ENCODE data around the gene LRRC8B. TPM values are rescaled to one million over a fixed set of nuclear protein-coding genes. Genes with fewer than 3 reads are reported as not detected.
A peak's percentile ranks its signal among the peaks of the same experiment; 100 is the strongest.

The LRRC8B gene
- total and polyA plus RNA-seq, 2 experiments from 2014 or later, result 0.32 to 0.54 TPM

DNA sequence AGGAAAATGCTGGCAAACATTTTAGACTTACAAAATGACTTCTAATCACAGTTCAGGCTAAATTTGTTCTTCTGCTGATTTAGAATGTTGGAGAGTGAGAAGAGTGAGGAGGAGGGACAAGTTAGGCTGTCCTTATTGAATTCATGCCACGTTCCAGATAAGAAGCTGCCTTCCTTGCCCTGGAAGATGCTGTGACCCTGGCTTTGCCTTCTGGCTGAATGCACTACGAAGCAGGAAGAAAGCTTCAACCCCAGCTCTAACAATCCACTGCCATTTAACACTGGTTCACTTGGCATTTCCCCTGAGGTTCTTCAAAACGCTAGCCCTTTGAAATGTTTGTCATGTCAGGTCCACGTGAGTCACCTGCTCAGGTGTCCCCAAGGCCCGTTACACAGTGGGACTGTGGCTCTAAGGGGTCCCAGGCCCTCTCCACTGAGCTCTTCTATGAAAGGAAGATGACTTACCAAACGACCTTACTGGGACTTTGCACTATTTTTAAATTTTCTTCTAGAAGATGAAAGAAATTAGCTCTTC lies 78.3 kb downstream of the LRRC8B start:
- no peaks in the 10 kb centered on the region for H3K79me2 ChIP-seq (ENCODE audit: insufficient read depth)
- 72 to 75% methylated on average over 6 of the region's 6 CpGs for WGBS, 2 experiments (ENCODE audit: low coverage in 1 of 2, low lambda C conversion rate in 2 of 2, missing lambda C conversion rate in 2 of 2)
- H3K4me2 ChIP-seq (ENCODE audit: unreplicated experiment), result no peak overlapping the region
- no peaks in the 10 kb centered on the region for H3K36me3 ChIP-seq (ENCODE audit: low read depth)
- no peaks in the 10 kb centered on the region for H3K9me2 ChIP-seq (ENCODE audit: insufficient read depth)
- in situ Hi-C loops (cut with MboI), result no loop called here
- H3K4me1 ChIP-seq (ENCODE audit: insufficient read depth), result peaks cover 40% of the 10 kb centered on the region
- H3K9me3 ChIP-seq (ENCODE audit: low read depth), result no peaks in the 10 kb centered on the region
- H4K20me1 ChIP-seq (ENCODE audit: insufficient read depth), result no peaks in the 10 kb centered on the region
- H3F3A ChIP-seq (ENCODE audit: insufficient read depth), result peaks cover 45% of the 10 kb centered on the region
- no peak overlapping the region for H3K9ac ChIP-seq
- H2AFZ ChIP-seq, result no peak overlapping the region
- TF ChIP-seq EZH2phosphoT487 (IDR thresholded peaks at IDR 0.05; ENCODE audit: insufficient read depth, low read depth), result no peak
- no peak for TF ChIP-seq EZH2 (IDR thresholded peaks at IDR 0.05; ENCODE audit: insufficient read depth, poor library complexity, severe bottlenecking)
- no peak overlapping the region for H3K27ac ChIP-seq
- no peak for DNase-seq
- H3K27me3 ChIP-seq (replicated peaks; ENCODE audit: insufficient read depth), result no peaks in the 10 kb centered on the region
- no peak overlapping the region for H3K4me3 ChIP-seq

DNA sequence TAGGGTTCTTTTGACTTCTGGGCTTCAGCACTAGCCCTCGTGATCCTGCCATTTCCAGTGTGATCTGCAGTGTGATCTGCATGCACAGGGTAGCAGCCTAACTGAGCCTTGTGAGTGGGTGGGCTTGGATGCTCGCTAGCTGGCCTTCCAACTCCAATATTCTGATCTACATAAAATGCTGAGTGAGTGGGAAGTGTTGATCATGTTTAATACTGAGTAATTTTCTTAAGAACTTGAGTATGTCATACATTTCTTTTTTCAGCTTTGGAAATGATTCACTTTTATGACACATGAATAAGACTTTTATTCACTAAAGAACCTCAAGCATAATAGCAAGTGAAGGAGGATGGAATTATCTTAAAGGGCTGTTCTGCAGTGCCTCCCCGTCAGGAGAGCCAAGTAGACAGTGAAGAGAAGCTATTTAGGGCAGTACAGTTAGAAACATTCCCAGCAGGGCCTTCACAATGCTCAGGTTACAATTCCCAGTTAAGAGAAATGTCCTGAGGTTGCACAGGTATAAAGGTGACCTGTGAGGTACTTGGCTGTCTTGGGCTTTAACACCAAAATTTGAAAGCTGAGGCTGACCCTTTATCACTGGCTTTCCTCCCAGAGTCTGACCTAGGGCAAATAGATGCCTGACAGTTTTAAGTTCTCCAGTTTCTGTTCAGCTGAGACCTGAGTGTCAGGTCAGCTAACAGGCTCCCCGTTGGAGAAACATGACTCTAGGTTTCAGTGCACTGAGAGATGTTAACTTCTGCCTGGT lies 79.2 kb downstream of the LRRC8B start:
- H3K9me2 ChIP-seq (ENCODE audit: insufficient read depth), result no peaks in the 10 kb centered on the region
- no peak overlapping the region for H3K4me3 ChIP-seq
- peaks cover 52% of the 10 kb centered on the region for H3F3A ChIP-seq (ENCODE audit: insufficient read depth)
- no peaks in the 10 kb centered on the region for H3K27me3 ChIP-seq (replicated peaks; ENCODE audit: insufficient read depth)
- no peak overlapping the region for H2AFZ ChIP-seq
- peak overlapping the region; percentile 27 for H3K4me2 ChIP-seq (ENCODE audit: unreplicated experiment)
- H3K4me1 ChIP-seq (ENCODE audit: insufficient read depth), result peaks cover 48% of the 10 kb centered on the region
- TF ChIP-seq EZH2phosphoT487 (IDR thresholded peaks at IDR 0.05; ENCODE audit: insufficient read depth, low read depth) (no peak), EZH2 (IDR thresholded peaks at IDR 0.05; ENCODE audit: insufficient read depth, poor library complexity, severe bottlenecking) (no peak)
- no peaks in the 10 kb centered on the region for H3K79me2 ChIP-seq (ENCODE audit: insufficient read depth)
- H3K27ac ChIP-seq, result peak overlapping the region; percentile 16
- H3K9ac ChIP-seq, result no peak overlapping the region
- no peaks in the 10 kb centered on the region for H4K20me1 ChIP-seq (ENCODE audit: insufficient read depth)
- H3K36me3 ChIP-seq (ENCODE audit: low read depth), result no peaks in the 10 kb centered on the region
- no peaks in the 10 kb centered on the region for H3K9me3 ChIP-seq (ENCODE audit: low read depth)
- 23 to 30% methylated on average over 4 of the region's 4 CpGs for WGBS, 2 experiments (ENCODE audit: low coverage in 1 of 2, low lambda C conversion rate in 2 of 2, missing lambda C conversion rate in 2 of 2)
- in situ Hi-C loops (cut with MboI), result no loop called here
- DNase-seq, result peak; percentile 77

DNA sequence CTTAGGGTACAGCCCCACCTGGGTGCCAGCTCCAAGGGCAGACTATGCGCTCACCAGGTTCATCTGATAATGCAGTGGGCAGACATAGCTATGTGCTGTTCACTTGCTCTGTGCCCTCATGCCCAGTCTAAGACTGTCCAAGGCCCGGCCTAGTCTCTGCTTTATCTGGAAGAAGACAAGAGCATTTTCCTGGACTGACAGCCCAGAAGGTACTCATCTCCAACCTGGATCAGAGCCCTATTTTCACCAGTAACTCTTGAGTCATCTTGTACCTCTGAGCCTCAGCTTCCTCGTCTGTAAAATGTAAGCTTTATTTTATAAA lies 79.7 kb downstream of the LRRC8B start:
- H3K36me3 ChIP-seq (ENCODE audit: low read depth), result no peaks in the 10 kb centered on the region
- no peak overlapping the region for H2AFZ ChIP-seq
- 35 to 43% methylated on average over 3 of the region's 3 CpGs for WGBS, 2 experiments (ENCODE audit: low coverage in 1 of 2, low lambda C conversion rate in 2 of 2, missing lambda C conversion rate in 2 of 2)
- peaks cover 56% of the 10 kb centered on the region for H3F3A ChIP-seq (ENCODE audit: insufficient read depth)
- in situ Hi-C loops (cut with MboI), result no loop called here
- H3K4me3 ChIP-seq, result no peak overlapping the region
- no peaks in the 10 kb centered on the region for H3K27me3 ChIP-seq (replicated peaks; ENCODE audit: insufficient read depth)
- H3K9me2 ChIP-seq (ENCODE audit: insufficient read depth), result no peaks in the 10 kb centered on the region
- no peaks in the 10 kb centered on the region for H3K79me2 ChIP-seq (ENCODE audit: insufficient read depth)
- peaks cover 53% of the 10 kb centered on the region for H3K4me1 ChIP-seq (ENCODE audit: insufficient read depth)
- H3K27ac ChIP-seq, result peak overlapping the region; percentile 16; the same call in 1 of the 2 replicates
- TF ChIP-seq EZH2phosphoT487 (IDR thresholded peaks at IDR 0.05; ENCODE audit: insufficient read depth, low read depth) (no peak), EZH2 (IDR thresholded peaks at IDR 0.05; ENCODE audit: insufficient read depth, poor library complexity, severe bottlenecking) (no peak)
- H3K4me2 ChIP-seq (ENCODE audit: unreplicated experiment), result no peak overlapping the region
- no peaks in the 10 kb centered on the region for H4K20me1 ChIP-seq (ENCODE audit: insufficient read depth)
- H3K9me3 ChIP-seq (ENCODE audit: low read depth), result no peaks in the 10 kb centered on the region
- peak; percentile 57 for DNase-seq
- no peak overlapping the region for H3K9ac ChIP-seq

DNA sequence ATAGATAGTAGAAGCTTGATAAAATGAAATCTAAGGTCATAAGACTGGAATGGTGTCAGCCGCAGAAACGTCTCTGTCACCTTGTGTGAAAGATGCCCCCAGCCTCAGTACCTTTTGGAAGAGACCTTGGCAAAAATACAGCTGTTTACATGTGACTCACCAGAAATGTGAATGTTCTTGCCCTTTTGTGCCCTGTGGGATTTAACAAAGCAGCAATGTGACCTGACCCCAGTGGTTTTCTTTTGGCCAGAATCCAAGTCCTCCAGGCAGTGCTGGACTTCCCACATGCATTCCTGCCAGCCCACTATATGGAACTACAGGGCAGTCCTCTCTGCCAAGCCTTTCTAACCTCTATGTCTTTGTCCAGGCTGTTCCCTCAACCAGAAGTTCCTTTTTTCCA lies 81.1 kb downstream of the LRRC8B start:
- Histone ChIP-seq H3K36me3 (ENCODE audit: low read depth) (no peaks in the 10 kb centered on the region), H3K4me2 (ENCODE audit: unreplicated experiment) (no peak overlapping the region), H3F3A (ENCODE audit: insufficient read depth) (peaks cover 56% of the 10 kb centered on the region), H3K79me2 (ENCODE audit: insufficient read depth) (no peaks in the 10 kb centered on the region), H3K4me1 (ENCODE audit: insufficient read depth) (peaks cover 53% of the 10 kb centered on the region), H2AFZ (no peak overlapping the region), H4K20me1 (ENCODE audit: insufficient read depth) (no peaks in the 10 kb centered on the region), H3K27me3 (replicated peaks; ENCODE audit: insufficient read depth) (no peaks in the 10 kb centered on the region), H3K27ac (no peak overlapping the region), H3K9me3 (ENCODE audit: low read depth) (no peaks in the 10 kb centered on the region), H3K4me3 (no peak overlapping the region), H3K9ac (no peak overlapping the region), H3K9me2 (ENCODE audit: insufficient read depth) (no peaks in the 10 kb centered on the region)
- 67 to 77% methylated on average over 2 of the region's 2 CpGs for WGBS, 2 experiments (ENCODE audit: low coverage in 1 of 2, low lambda C conversion rate in 2 of 2, missing lambda C conversion rate in 2 of 2)
- in situ Hi-C loops (cut with MboI), result no loop called here
- TF ChIP-seq EZH2phosphoT487 (IDR thresholded peaks at IDR 0.05; ENCODE audit: insufficient read depth, low read depth), result no peak
- DNase-seq, result peak; percentile 46

All from GM23248 (cell line).